A549 (cell line): ENCODE measurements around the gene PDE10A.

Experiments
- CEBPB ChIP-seq, 2 experiments: fragments of >200 bp in 1 of 2; sonication (Bioruptor Twin) in 1 of 2; formaldehyde crosslinking in 1 of 2; IDR thresholded peaks; 2 replicates each; pipeline ENCODE4 v1.6.1; 2012 to 2016
- CTCF ChIP-seq: fragments of >200 bp; sonication (Bioruptor Twin); formaldehyde crosslinking; IDR thresholded peaks from 3 replicates; pipeline ENCODE4 v1.5.1; 2016
- EP300 ChIP-seq, 2 experiments: fragments of >200 bp; sonication (Bioruptor Twin); formaldehyde crosslinking; IDR thresholded peaks; 2 replicates in 1 of 2; 3 replicates in 1 of 2; pipeline ENCODE4 v1.6.1; 2016 to 2017
- POLR2A ChIP-seq: IDR thresholded peaks from 2 replicates; pipeline ENCODE4 v1.6.1; 2012; ENCODE audit warnings: mild to moderate bottlenecking, low read length
- REST ChIP-seq: fragments of 200-600 bp; sonication (generic); IDR thresholded peaks from 2 replicates; pipeline ENCODE4 v1.6.1; 2016; ENCODE audit warnings: antibody characterized with exemption, mild to moderate bottlenecking, moderate library complexity
- SREBF2 ChIP-seq: fragments of 450-650 bp; IDR thresholded peaks from 2 replicates; pipeline ENCODE4 v1.6.1; 2014; ENCODE audit warnings: mild to moderate bottlenecking, moderate library complexity
- ZFP36 ChIP-seq: fragments of 450-650 bp; IDR thresholded peaks from 2 replicates; pipeline ENCODE4 v1.6.1; 2014; ENCODE audit warnings: borderline replicate concordance; ENCODE audit not compliant: partially characterized antibody

GRCh38 chr6:165665384-165665672, 2.3 kb upstream of the PDE10A start:
- TF ChIP-seq EP300 (IDR thresholded peaks at IDR 0.05): no peak
- no peak for TF ChIP-seq CTCF
- no peak for TF ChIP-seq REST
- TF ChIP-seq POLR2A: no peak
- no peak for TF ChIP-seq CEBPB (IDR thresholded peaks at IDR 0.05)
- no peak for TF ChIP-seq ZFP36
- no peak for TF ChIP-seq SREBF2
